ENCODE results near the gene CPNE5. TPM values are rescaled to one million over a fixed set of nuclear protein-coding genes. Genes with fewer than 3 reads are reported as not detected.

The CPNE5 gene
- total and polyA plus RNA-seq, 8 donors: 1.2 to 15.9 (median 2.4) TPM; not detected in 1

DNA sequence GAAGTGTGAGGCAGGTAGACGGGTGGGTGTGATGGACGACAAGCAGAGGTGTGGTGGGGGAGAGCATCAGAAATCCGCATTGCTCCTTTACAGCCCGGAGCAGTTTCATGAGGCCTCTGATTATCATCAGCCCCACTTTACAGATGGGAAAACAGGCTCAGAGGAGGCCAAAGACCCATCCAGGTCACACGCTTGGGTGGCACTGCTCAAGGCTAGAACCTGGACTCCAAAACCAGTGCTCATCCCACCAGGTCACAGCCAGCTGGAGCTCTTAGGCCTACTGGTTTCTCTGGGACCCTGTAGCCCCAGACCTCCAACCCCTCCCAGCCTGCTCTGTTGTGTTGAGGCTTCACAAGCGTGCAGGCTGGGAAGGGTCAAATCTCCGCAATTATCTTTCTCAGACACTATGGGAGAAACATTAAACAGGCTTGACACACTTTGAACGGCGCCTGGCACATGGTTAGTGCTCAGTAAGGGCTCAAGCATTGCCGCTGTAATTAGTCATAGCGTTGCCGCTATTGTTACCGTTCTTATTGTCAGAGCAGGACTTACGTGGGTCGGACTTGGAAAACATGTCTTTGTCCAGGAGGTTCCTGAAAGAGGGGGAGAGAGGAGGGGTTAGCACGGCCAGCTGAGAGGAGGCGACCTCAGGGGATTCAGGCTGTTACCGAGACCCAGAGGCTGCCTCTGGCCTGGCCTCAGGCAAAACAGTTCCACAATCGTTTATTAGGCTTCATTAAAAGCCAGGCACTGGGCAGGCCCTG lies 16.6 kb downstream of the CPNE5 start:
- 75 to 79% (median 78%) methylated on average over 19 of the region's 19 CpGs for WGBS, 5 donors
- Histone ChIP-seq H3K4me3 (no peak overlapping the region), H3K4me1 (peaks cover 0 to 12% (median 3%) of the 10 kb centered on the region in 4 donors), H3K27me3 (no peaks in the 10 kb centered on the region), H3K27ac (peak overlapping the region in 3 of 5 donors; percentile 41 to 48 (median 48)), H3K9me3 (no peaks in the 10 kb centered on the region), H3K36me3 (no peaks in the 10 kb centered on the region)
- TF ChIP-seq CTCF (IDR thresholded peaks at IDR 0.05): no peak
- TF ChIP-seq EP300 (IDR thresholded peaks at IDR 0.05): no peak
- no peak for TF ChIP-seq POLR2A (IDR thresholded peaks at IDR 0.05)
- TF ChIP-seq POLR2AphosphoS5 (IDR thresholded peaks at IDR 0.05): peak in 1 of 3 donors; percentile 12
- peak in 1 of 2 donors; percentile 50 for DNase-seq
- intact Hi-C loops (cut with DNase I; ENCODE audit: low total_unique reads): no loop called here

GRCh38 chr6:36821581-36822335 lies 17.5 kb downstream of the CPNE5 start:
- H3K27me3 ChIP-seq: no peaks in the 10 kb centered on the region
- DNase-seq: no peak
- no peaks in the 10 kb centered on the region for H3K36me3 ChIP-seq
- H3K27ac ChIP-seq: peak overlapping the region in 2 of 5 donors; percentile 48
- 81 to 90% (median 85%) methylated on average over 14 of the region's 14 CpGs for WGBS, 5 donors
- H3K4me3 ChIP-seq: no peak overlapping the region
- H3K9me3 ChIP-seq: no peaks in the 10 kb centered on the region
- TF ChIP-seq POLR2AphosphoS5 (IDR thresholded peaks at IDR 0.05) (no peak), POLR2A (IDR thresholded peaks at IDR 0.05) (no peak)
- H3K4me1 ChIP-seq: peaks cover 0 to 4% (median 0%) of the 10 kb centered on the region in 4 donors
- intact Hi-C loops (cut with DNase I; ENCODE audit: low total_unique reads): no loop called here

DNA sequence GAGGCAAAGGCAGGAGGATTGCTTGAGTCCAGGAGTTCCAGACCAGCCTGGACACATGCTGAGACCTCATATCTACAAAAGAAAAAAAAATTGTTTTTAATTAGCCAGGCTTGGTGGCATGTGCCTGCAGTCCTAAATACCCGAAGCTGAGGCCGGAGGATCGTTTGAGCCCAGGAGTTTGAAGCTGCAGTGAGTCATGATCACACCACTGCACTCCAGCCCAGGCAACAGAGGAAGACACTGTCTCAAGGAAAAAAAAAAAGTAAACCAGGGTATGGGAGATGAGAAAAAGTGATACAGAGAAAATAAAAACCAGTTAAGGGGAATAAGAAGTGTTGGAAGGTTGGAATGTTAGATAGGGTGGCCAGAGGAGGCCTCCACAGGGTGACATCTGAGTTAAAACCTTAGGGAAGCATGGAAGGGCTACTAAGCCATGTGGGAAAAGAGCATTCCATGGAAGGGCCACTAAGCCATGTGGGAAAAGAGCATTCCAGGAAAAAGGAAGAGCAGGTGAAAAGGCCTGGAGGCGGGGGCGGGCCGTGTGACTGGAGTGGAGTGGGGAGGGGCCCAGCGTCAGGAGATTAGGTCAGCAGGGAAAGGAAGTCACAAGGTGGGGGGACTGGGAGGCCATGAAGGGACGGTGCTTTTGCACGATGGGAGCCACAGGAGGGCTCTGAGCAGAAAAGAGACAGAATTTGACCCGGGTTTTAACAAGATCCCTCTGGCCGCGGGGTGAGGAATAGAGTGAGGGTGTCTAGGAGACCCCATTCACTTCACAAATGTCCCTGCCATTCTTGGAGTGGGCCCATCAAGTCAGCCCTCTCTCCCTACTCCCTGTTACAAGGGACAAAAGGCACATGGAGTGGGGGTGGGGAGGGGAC lies 18.3 kb downstream of the CPNE5 start:
- H3K4me3 ChIP-seq: no peak overlapping the region
- 64 to 83% (median 76%) methylated on average over 12 of the region's 12 CpGs for WGBS, 5 donors
- intact Hi-C loops (cut with DNase I; ENCODE audit: low total_unique reads): no loop called here
- no peak for TF ChIP-seq POLR2AphosphoS5 (IDR thresholded peaks at IDR 0.05)
- no peak for TF ChIP-seq CTCF (IDR thresholded peaks at IDR 0.05)
- no peak for TF ChIP-seq POLR2A (IDR thresholded peaks at IDR 0.05)
- TF ChIP-seq EP300 (IDR thresholded peaks at IDR 0.05): no peak
- no peaks in the 10 kb centered on the region for H3K4me1 ChIP-seq
- H3K27me3 ChIP-seq: no peaks in the 10 kb centered on the region
- H3K27ac ChIP-seq: no peak overlapping the region
- H3K9me3 ChIP-seq: no peaks in the 10 kb centered on the region
- no peak for DNase-seq
- H3K36me3 ChIP-seq: no peaks in the 10 kb centered on the region

- Histone ChIP-seq H3K9me3 (no peaks in the 10 kb centered on the region), H3K27ac (no peak overlapping the region), H3K4me1 (no peaks in the 10 kb centered on the region), H3K27me3 (no peaks in the 10 kb centered on the region), H3K4me3 (no peak overlapping the region), H3K36me3 (no peaks in the 10 kb centered on the region)
- intact Hi-C loops (cut with DNase I; ENCODE audit: low total_unique reads): no loop called here
- WGBS, 5 donors: 78 to 93% (median 87%) methylated on average over 4 of the region's 4 CpGs
- TF ChIP-seq CTCF (IDR thresholded peaks at IDR 0.05) (no peak), EP300 (IDR thresholded peaks at IDR 0.05) (no peak), POLR2AphosphoS5 (IDR thresholded peaks at IDR 0.05) (no peak), POLR2A (IDR thresholded peaks at IDR 0.05) (no peak)
- DNase-seq: no peak
Measured at GRCh38 chr6:36818756-36819155, 20.5 kb downstream of the CPNE5 start.

All from stomach (tissue), 9 donors.